HepG2 (cell line): ENCODE results near the gene ARMH1. TPM values are rescaled to one million over a fixed set of nuclear protein-coding genes. Genes with fewer than 3 reads are reported as not detected.

Source experiments
- AGO1 ChIP-seq: fragments of 200-400 bp; formaldehyde crosslinking; IDR thresholded peaks from 2 replicates; pipeline ENCODE4 v1.6.1; 2017; ENCODE audit warnings: mild to moderate bottlenecking, low read depth, low read length, moderate library complexity; ENCODE audit not compliant: poor library complexity, severe bottlenecking
- ARID2 ChIP-seq: sonication (generic); formaldehyde crosslinking; IDR thresholded peaks from 2 replicates; pipeline ENCODE4 v1.8.1; 2022; ENCODE audit warnings: mild to moderate bottlenecking, missing genetic modification reagents, borderline replicate concordance
- EP300 ChIP-seq, 3 experiments: sonication (generic) in 1 of 3; formaldehyde crosslinking in 1 of 3; IDR thresholded peaks; 2 replicates each; pipeline versions ENCODE4 v1.5.1 to v1.6.1; 2011 to 2020; ENCODE audit warnings: low read depth in 2 of 3, low read length in 2 of 3, borderline replicate concordance in 1 of 3, improper control_type of control experiment in 1 of 3, mild to moderate bottlenecking in 1 of 3, missing genetic modification reagents in 1 of 3, moderate library complexity in 1 of 3
- HCFC1 ChIP-seq: fragments of 150-350 bp; IDR thresholded peaks from 2 replicates; pipeline ENCODE4 v1.6.1; 2014; ENCODE audit warnings: low read depth, low read length
- KDM5B ChIP-seq: sonication (generic); formaldehyde crosslinking; IDR thresholded peaks from 2 replicates; pipeline ENCODE4 v1.4.0; 2020; ENCODE audit warnings: missing genetic modification reagents, mild to moderate bottlenecking, borderline replicate concordance
- MAZ ChIP-seq, 2 experiments: sonication (generic) in 1 of 2; formaldehyde crosslinking in 1 of 2; IDR thresholded peaks; 2 replicates each; pipeline versions ENCODE4 v1.5.0 to v1.6.1; 2012 to 2020; ENCODE audit warnings: low read depth in 2 of 2, mild to moderate bottlenecking in 2 of 2, borderline replicate concordance in 1 of 2, improper control_type of control experiment in 1 of 2, low read length in 1 of 2, missing genetic modification reagents in 1 of 2, moderate library complexity in 1 of 2
- NFATC3 ChIP-seq: sonication (generic); formaldehyde crosslinking; IDR thresholded peaks from 2 replicates; pipeline ENCODE4 v1.5.1; 2020; ENCODE audit warnings: mild to moderate bottlenecking, missing genetic modification reagents
- PHF20 ChIP-seq: sonication (generic); formaldehyde crosslinking; IDR thresholded peaks from 2 replicates; pipeline ENCODE4 v1.5.0; 2020; ENCODE audit warnings: mild to moderate bottlenecking, missing genetic modification reagents
- RFX5 ChIP-seq: IDR thresholded peaks from 2 replicates; pipeline ENCODE4 v1.6.1; 2011; ENCODE audit warnings: low read depth, low read length, improper control_type of control experiment
- RFXANK ChIP-seq: IDR thresholded peaks from 2 replicates; pipeline ENCODE4 v1.6.1; 2016
- RXRA ChIP-seq: sonication (generic); formaldehyde crosslinking; IDR thresholded peaks from 2 replicates; pipeline ENCODE4 v1.5.1; 2020; ENCODE audit warnings: missing genetic modification reagents
- RXRB ChIP-seq: IDR thresholded peaks from 2 replicates; pipeline ENCODE4 v1.6.1; 2016; ENCODE audit warnings: borderline replicate concordance, missing genetic modification reagents, missing compliant biosample characterization
- SOX6 ChIP-seq, 2 experiments: fragments of 450-650 bp in 1 of 2; sonication (generic) in 1 of 2; formaldehyde crosslinking in 1 of 2; IDR thresholded peaks; 2 replicates each; pipeline versions ENCODE4 v1.4.0 to v1.6.1; 2017 to 2020; ENCODE audit warnings: antibody characterized with exemption in 1 of 2, mild to moderate bottlenecking in 1 of 2, missing genetic modification reagents in 1 of 2
- THYN1 ChIP-seq: sonication (generic); formaldehyde crosslinking; IDR thresholded peaks from 2 replicates; pipeline ENCODE4 v1.8.1; 2023; ENCODE audit warnings: low read depth, mild to moderate bottlenecking, moderate library complexity, missing genetic modification reagents, borderline replicate concordance
- ZC3H13 ChIP-seq: sonication (generic); formaldehyde crosslinking; IDR thresholded peaks from 2 replicates; pipeline ENCODE4 v1.8.1; 2023; ENCODE audit warnings: mild to moderate bottlenecking, missing genetic modification reagents, moderate library complexity
- ZNF782 ChIP-seq: sonication (generic); formaldehyde crosslinking; IDR thresholded peaks from 2 replicates; pipeline ENCODE4 v1.4.0; 2020; ENCODE audit warnings: missing genetic modification reagents, mild to moderate bottlenecking, borderline replicate concordance
- polyA plus RNA-seq, 8 experiments: library from polyadenylated mRNA; depleted of rRNA in 3 of 8; stranded (reverse) in 7 of 8; unstranded in 1 of 8; fragments of >200 nt; fragmentation: Illumina TruSeq in 4 of 8; extraction: Trizol in 4 of 8; gene quantifications; 2 replicates each; pipeline versions ENCODE4 v1.2.1 to v1.2.3, GENCODE V29; 2011 to 2016; ENCODE audit warnings: low read depth in 4 of 8, missing spikeins in 1 of 8, mixed read lengths in 1 of 8; ENCODE audit not compliant: insufficient read depth in 1 of 8
- total RNA-seq, 5 experiments: library from RNA; depleted of rRNA; stranded (reverse); fragments of >200 nt; fragmentation: Illumina TruSeq; extraction: Trizol; gene quantifications; 2 replicates each; pipeline ENCODE4 v1.2.3, GENCODE V29; 2016; ENCODE audit warnings: low read depth in 1 of 5
- TF ChIP-seq, protein P1 (sequence below): sonication (generic); formaldehyde crosslinking; IDR thresholded peaks from 2 replicates; pipeline ENCODE4 v1.4.0; 2020; ENCODE audit warnings: mild to moderate bottlenecking, low read depth, missing genetic modification reagents
- TF ChIP-seq, protein P2 (sequence below): sonication (generic); formaldehyde crosslinking; IDR thresholded peaks from 2 replicates; pipeline ENCODE4 v1.4.0; 2020; ENCODE audit warnings: mild to moderate bottlenecking, missing genetic modification reagents
- TF ChIP-seq, protein P3 (sequence below): sonication (generic); formaldehyde crosslinking; IDR thresholded peaks from 2 replicates; pipeline ENCODE4 v1.4.0; 2020; ENCODE audit warnings: missing genetic modification reagents
- TF ChIP-seq, protein P4 (sequence below): sonication (generic); formaldehyde crosslinking; IDR thresholded peaks from 2 replicates; pipeline ENCODE4 v1.5.0; 2020; ENCODE audit warnings: missing genetic modification reagents

ARMH1 gene
- total and polyA plus RNA-seq, 2 of the 13 experiments (the other 11 are each of a cell fraction or from before 2014, with no cell fraction given): 0.69 TPM; not detected in 1

DNA sequence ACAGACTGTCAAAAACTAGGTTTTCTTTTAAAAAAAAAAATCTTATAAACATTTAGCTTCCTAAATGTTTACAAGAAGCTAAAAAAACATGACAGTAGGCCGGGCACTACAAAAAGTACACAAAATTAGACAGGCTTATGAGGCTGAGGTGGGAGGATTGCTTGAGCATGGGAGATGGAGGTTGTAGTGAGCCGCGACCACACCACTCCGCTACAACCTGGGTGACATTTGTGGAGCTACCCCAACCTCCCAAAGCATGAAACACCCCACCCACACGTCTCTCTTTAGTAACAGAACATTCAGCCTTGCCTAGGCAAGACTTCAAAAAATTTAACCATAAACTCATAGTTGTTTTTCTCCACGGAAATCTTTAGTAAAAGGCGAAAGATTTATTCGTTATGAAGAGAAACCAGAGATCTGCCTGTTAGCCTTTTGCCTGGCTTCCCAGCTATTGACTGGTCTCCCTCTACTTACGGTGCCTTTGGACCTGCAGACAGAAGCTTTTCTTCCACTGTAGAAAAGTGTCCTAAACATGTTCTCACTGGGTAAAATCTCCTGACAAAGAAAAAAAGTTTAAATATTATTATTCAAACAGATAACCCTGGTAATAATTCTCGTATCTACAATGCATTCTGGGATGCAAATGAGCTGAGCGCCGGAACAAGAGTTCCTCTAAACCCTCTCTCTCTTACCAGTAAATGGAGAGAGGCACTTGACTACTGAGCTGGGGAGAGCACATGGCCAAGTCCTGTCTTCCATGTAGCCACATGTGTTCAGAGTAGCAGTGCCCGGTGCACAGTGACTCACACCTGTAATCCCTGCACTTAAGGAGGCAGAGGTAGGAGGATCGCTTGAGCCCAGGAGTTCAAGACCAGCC is 47.2 kb downstream of the ARMH1 start (continued):
- TF ChIP-seq, protein P1, sequence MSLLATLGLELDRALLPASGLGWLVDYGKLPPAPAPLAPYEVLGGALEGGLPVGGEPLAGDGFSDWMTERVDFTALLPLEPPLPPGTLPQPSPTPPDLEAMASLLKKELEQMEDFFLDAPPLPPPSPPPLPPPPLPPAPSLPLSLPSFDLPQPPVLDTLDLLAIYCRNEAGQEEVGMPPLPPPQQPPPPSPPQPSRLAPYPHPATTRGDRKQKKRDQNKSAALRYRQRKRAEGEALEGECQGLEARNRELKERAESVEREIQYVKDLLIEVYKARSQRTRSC: no peak
- TF ChIP-seq, protein P2, sequence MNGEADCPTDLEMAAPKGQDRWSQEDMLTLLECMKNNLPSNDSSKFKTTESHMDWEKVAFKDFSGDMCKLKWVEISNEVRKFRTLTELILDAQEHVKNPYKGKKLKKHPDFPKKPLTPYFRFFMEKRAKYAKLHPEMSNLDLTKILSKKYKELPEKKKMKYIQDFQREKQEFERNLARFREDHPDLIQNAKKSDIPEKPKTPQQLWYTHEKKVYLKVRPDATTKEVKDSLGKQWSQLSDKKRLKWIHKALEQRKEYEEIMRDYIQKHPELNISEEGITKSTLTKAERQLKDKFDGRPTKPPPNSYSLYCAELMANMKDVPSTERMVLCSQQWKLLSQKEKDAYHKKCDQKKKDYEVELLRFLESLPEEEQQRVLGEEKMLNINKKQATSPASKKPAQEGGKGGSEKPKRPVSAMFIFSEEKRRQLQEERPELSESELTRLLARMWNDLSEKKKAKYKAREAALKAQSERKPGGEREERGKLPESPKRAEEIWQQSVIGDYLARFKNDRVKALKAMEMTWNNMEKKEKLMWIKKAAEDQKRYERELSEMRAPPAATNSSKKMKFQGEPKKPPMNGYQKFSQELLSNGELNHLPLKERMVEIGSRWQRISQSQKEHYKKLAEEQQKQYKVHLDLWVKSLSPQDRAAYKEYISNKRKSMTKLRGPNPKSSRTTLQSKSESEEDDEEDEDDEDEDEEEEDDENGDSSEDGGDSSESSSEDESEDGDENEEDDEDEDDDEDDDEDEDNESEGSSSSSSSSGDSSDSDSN (CRISPR knock-in tag): peak; percentile 56; the same call in 1 of the 2 replicates
- TF ChIP-seq HCFC1: no peak
- no peak for TF ChIP-seq PHF20 (CRISPR knock-in tag)
- no peak for TF ChIP-seq ZNF782 (CRISPR knock-in tag)
- 0 out of 2 replicates have a peak, but pooled peaks have one; percentile 15 for TF ChIP-seq MAZ (IDR thresholded peaks at IDR 0.05; ENCODE audit: borderline replicate concordance, low read depth, low read length)
- TF ChIP-seq MAZ (CRISPR knock-in tag; IDR thresholded peaks at IDR 0.05; ENCODE audit: low read depth): peak; percentile 24; the same call in 1 of the 2 replicates
- 0 out of 2 replicates have a peak, but pooled peaks have one; percentile 63 for TF ChIP-seq RXRB (CRISPR knock-in tag)
- peak; percentile 59 to 63; a peak in 3 of 4 replicates for TF ChIP-seq EP300 (IDR thresholded peaks at IDR 0.05; ENCODE audit: low read depth in 2 of 2, low read length in 2 of 2)
- TF ChIP-seq EP300 (CRISPR knock-in tag; IDR thresholded peaks at IDR 0.05; ENCODE audit: borderline replicate concordance): peak; percentile 85
- TF ChIP-seq NFATC3 (CRISPR knock-in tag): 0 out of 2 replicates have a peak, but pooled peaks have one; percentile 43
- TF ChIP-seq SOX6 (IDR thresholded peaks at IDR 0.05): no peak
- TF ChIP-seq SOX6 (CRISPR knock-in tag; IDR thresholded peaks at IDR 0.05): peak; percentile 37; the same call in 1 of the 2 replicates
- TF ChIP-seq, protein P3, sequence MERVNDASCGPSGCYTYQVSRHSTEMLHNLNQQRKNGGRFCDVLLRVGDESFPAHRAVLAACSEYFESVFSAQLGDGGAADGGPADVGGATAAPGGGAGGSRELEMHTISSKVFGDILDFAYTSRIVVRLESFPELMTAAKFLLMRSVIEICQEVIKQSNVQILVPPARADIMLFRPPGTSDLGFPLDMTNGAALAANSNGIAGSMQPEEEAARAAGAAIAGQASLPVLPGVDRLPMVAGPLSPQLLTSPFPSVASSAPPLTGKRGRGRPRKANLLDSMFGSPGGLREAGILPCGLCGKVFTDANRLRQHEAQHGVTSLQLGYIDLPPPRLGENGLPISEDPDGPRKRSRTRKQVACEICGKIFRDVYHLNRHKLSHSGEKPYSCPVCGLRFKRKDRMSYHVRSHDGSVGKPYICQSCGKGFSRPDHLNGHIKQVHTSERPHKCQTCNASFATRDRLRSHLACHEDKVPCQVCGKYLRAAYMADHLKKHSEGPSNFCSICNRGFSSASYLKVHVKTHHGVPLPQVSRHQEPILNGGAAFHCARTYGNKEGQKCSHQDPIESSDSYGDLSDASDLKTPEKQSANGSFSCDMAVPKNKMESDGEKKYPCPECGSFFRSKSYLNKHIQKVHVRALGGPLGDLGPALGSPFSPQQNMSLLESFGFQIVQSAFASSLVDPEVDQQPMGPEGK (CRISPR knock-in tag): peak; percentile 54
- no peak for TF ChIP-seq KDM5B (CRISPR knock-in tag)
- TF ChIP-seq RXRA (CRISPR knock-in tag): peak; percentile 67; the same call in 1 of the 2 replicates
- TF ChIP-seq ARID2 (CRISPR knock-in tag): no peak
- no peak for TF ChIP-seq AGO1
- TF ChIP-seq RFX5: no peak
- no peak for TF ChIP-seq ZC3H13 (CRISPR knock-in tag)
- TF ChIP-seq THYN1: no peak
- TF ChIP-seq, protein P4, sequence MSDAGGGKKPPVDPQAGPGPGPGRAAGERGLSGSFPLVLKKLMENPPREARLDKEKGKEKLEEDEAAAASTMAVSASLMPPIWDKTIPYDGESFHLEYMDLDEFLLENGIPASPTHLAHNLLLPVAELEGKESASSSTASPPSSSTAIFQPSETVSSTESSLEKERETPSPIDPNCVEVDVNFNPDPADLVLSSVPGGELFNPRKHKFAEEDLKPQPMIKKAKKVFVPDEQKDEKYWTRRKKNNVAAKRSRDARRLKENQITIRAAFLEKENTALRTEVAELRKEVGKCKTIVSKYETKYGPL (CRISPR knock-in tag): no peak
- TF ChIP-seq RFXANK: peak; percentile 75; the same call in 1 of the 2 replicates
